OCI-LY3 (cell line): ENCODE results near the gene HTR7.

Experiments
- EZH2phosphoT487 ChIP-seq: fragments of 200-600 bp; shearing (Covaris generic); IDR thresholded peaks from 2 replicates; pipeline ENCODE4 v1.6.1; 2018; ENCODE audit warnings: antibody characterized with exemption, mixed run types, low read depth
- TF ChIP-seq, protein P1 (sequence below): fragments of 200-600, 300-600 bp; sonication (generic); IDR thresholded peaks from 2 replicates; pipeline ENCODE4 v1.5.1; 2014; ENCODE audit warnings: antibody characterized with exemption, low read length, low read depth

DNA sequence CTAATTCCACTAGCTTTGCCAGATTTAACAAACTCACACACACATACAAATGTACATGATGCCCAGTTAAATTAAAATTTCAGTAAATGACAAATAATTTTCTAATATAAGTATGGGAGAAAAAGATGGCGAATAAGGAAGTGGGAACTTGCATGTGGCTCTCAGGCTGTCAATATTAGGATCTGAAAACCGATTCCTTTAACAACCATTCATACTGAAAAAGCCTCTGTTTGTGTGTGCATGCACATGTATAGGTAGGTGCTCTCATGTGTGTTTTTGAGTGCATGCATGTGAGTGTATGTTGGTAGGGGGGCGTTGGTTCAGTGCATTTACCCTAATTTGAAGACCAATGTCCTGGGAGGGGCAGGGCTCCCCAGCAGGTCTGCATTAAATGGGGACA, 125.3 kb downstream of the HTR7 start:
- TF ChIP-seq, protein P1, sequence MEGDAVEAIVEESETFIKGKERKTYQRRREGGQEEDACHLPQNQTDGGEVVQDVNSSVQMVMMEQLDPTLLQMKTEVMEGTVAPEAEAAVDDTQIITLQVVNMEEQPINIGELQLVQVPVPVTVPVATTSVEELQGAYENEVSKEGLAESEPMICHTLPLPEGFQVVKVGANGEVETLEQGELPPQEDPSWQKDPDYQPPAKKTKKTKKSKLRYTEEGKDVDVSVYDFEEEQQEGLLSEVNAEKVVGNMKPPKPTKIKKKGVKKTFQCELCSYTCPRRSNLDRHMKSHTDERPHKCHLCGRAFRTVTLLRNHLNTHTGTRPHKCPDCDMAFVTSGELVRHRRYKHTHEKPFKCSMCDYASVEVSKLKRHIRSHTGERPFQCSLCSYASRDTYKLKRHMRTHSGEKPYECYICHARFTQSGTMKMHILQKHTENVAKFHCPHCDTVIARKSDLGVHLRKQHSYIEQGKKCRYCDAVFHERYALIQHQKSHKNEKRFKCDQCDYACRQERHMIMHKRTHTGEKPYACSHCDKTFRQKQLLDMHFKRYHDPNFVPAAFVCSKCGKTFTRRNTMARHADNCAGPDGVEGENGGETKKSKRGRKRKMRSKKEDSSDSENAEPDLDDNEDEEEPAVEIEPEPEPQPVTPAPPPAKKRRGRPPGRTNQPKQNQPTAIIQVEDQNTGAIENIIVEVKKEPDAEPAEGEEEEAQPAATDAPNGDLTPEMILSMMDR, result no peak
- no peak for TF ChIP-seq EZH2phosphoT487
